Measurements from ENCODE around the gene SNX33. TPM values are rescaled to one million over a fixed set of nuclear protein-coding genes. Genes with fewer than 3 reads are reported as not detected.
"Not testable (repeated sequence)": the region's sequence is repeated elsewhere in the genome, so short reads cannot be mapped to it uniquely, and the experiment has no call there.

The SNX33 gene
- total and polyA plus RNA-seq, 2 experiments from 2014 or later, result 13.1 to 22.9 TPM

- H3K9ac ChIP-seq, result no peak overlapping the region
- H3K79me2 ChIP-seq (ENCODE audit: insufficient read depth), result no peaks in the 10 kb centered on the region
- H3K4me3 ChIP-seq, result no peak overlapping the region
- 74 to 82% methylated on average over 7 to 12 of the region's 12 CpGs for WGBS, 2 experiments (ENCODE audit: low coverage in 1 of 2, low lambda C conversion rate in 2 of 2, missing lambda C conversion rate in 2 of 2)
- no peaks in the 10 kb centered on the region for H3K27me3 ChIP-seq (replicated peaks; ENCODE audit: insufficient read depth)
- no peaks in the 10 kb centered on the region for H3K4me1 ChIP-seq (ENCODE audit: insufficient read depth)
- TF ChIP-seq EZH2phosphoT487 (IDR thresholded peaks at IDR 0.05; ENCODE audit: insufficient read depth, low read depth) (no peak), EZH2 (IDR thresholded peaks at IDR 0.05; ENCODE audit: insufficient read depth, poor library complexity, severe bottlenecking) (no peak)
- no peak overlapping the region for H2AFZ ChIP-seq
- H3K36me3 ChIP-seq (ENCODE audit: low read depth), result no peaks in the 10 kb centered on the region
- H3K4me2 ChIP-seq (ENCODE audit: unreplicated experiment), result no peak overlapping the region
- no peak for DNase-seq
- no peaks in the 10 kb centered on the region for H3K9me2 ChIP-seq (ENCODE audit: insufficient read depth)
- H3F3A ChIP-seq (ENCODE audit: insufficient read depth), result no peaks in the 10 kb centered on the region
- no peak overlapping the region for H3K27ac ChIP-seq
- no peaks in the 10 kb centered on the region for H4K20me1 ChIP-seq (ENCODE audit: insufficient read depth)
- H3K9me3 ChIP-seq (ENCODE audit: low read depth), result no peaks in the 10 kb centered on the region
- in situ Hi-C loops (cut with MboI), result no loop called here
Measured at GRCh38 chr15:75685195-75685594, 37.5 kb downstream of the SNX33 start.

GRCh38 chr15:75686212-75686642 lies 38.5 kb downstream of the SNX33 start:
- H3K4me3 ChIP-seq; H2AFZ ChIP-seq; H3K9me2 ChIP-seq (ENCODE audit: insufficient read depth); H3K4me2 ChIP-seq (ENCODE audit: unreplicated experiment); H3K36me3 ChIP-seq (ENCODE audit: low read depth); H3K27ac ChIP-seq; H3K4me1 ChIP-seq (ENCODE audit: insufficient read depth); H3K9me3 ChIP-seq (ENCODE audit: low read depth); in situ Hi-C loops (cut with MboI); H3K79me2 ChIP-seq (ENCODE audit: insufficient read depth); H3F3A ChIP-seq (ENCODE audit: insufficient read depth); H4K20me1 ChIP-seq (ENCODE audit: insufficient read depth); H3K27me3 ChIP-seq (replicated peaks; ENCODE audit: insufficient read depth); H3K9ac ChIP-seq: not testable (repeated sequence)
- WGBS, 2 experiments (ENCODE audit: low coverage in 1 of 2, low lambda C conversion rate in 2 of 2, missing lambda C conversion rate in 2 of 2), result 40 to 50% methylated on average over 10 to 11 of the region's 14 CpGs
- DNase-seq, result peak; percentile 69

- Histone ChIP-seq H3K9me3 (ENCODE audit: low read depth) (no peaks in the 10 kb centered on the region), H3K4me3 (no peak overlapping the region), H3K4me1 (ENCODE audit: insufficient read depth) (no peaks in the 10 kb centered on the region), H3K4me2 (ENCODE audit: unreplicated experiment) (no peak overlapping the region), H3K27ac (no peak overlapping the region), H2AFZ (no peak overlapping the region), H3F3A (ENCODE audit: insufficient read depth) (no peaks in the 10 kb centered on the region), H3K36me3 (ENCODE audit: low read depth) (no peaks in the 10 kb centered on the region), H3K9me2 (ENCODE audit: insufficient read depth) (no peaks in the 10 kb centered on the region), H3K27me3 (replicated peaks; ENCODE audit: insufficient read depth) (no peaks in the 10 kb centered on the region), H3K9ac (no peak overlapping the region), H3K79me2 (ENCODE audit: insufficient read depth) (no peaks in the 10 kb centered on the region), H4K20me1 (ENCODE audit: insufficient read depth) (no peaks in the 10 kb centered on the region)
- in situ Hi-C loops (cut with MboI), result no loop called here
- TF ChIP-seq EZH2phosphoT487 (IDR thresholded peaks at IDR 0.05; ENCODE audit: insufficient read depth, low read depth) (no peak), EZH2 (IDR thresholded peaks at IDR 0.05; ENCODE audit: insufficient read depth, poor library complexity, severe bottlenecking) (no peak)
- 92 to 95% methylated on average over 38 to 43 of the region's 44 CpGs for WGBS, 2 experiments (ENCODE audit: low coverage in 1 of 2, low lambda C conversion rate in 2 of 2, missing lambda C conversion rate in 2 of 2)
- no peak for DNase-seq
Measured at GRCh38 chr15:75687486-75688277, 40.0 kb downstream of the SNX33 start.

GRCh38 chr15:75688278-75688557 lies 40.5 kb downstream of the SNX33 start:
- Histone ChIP-seq H3K27ac (no peak overlapping the region), H3K4me1 (ENCODE audit: insufficient read depth) (no peaks in the 10 kb centered on the region), H3K4me3 (no peak overlapping the region), H3K9ac (no peak overlapping the region), H3K36me3 (ENCODE audit: low read depth) (no peaks in the 10 kb centered on the region), H3F3A (ENCODE audit: insufficient read depth) (no peaks in the 10 kb centered on the region), H3K9me2 (ENCODE audit: insufficient read depth) (no peaks in the 10 kb centered on the region), H2AFZ (no peak overlapping the region), H3K79me2 (ENCODE audit: insufficient read depth) (no peaks in the 10 kb centered on the region), H4K20me1 (ENCODE audit: insufficient read depth) (no peaks in the 10 kb centered on the region), H3K4me2 (ENCODE audit: unreplicated experiment) (no peak overlapping the region), H3K27me3 (replicated peaks; ENCODE audit: insufficient read depth) (no peaks in the 10 kb centered on the region), H3K9me3 (ENCODE audit: low read depth) (no peaks in the 10 kb centered on the region)
- in situ Hi-C loops (cut with MboI), result no loop called here
- TF ChIP-seq EZH2phosphoT487 (IDR thresholded peaks at IDR 0.05; ENCODE audit: insufficient read depth, low read depth), result no peak
- WGBS, 2 experiments (ENCODE audit: low coverage in 1 of 2, low lambda C conversion rate in 2 of 2, missing lambda C conversion rate in 2 of 2), result 83 to 90% methylated on average over 7 of the region's 7 CpGs
- DNase-seq, result no peak

- no peak overlapping the region for H3K27ac ChIP-seq
- no peak overlapping the region for H3K9ac ChIP-seq
- WGBS, 2 experiments (ENCODE audit: low coverage in 1 of 2, low lambda C conversion rate in 2 of 2, missing lambda C conversion rate in 2 of 2), result 96 to 97% methylated on average over 18 to 26 of the region's 26 CpGs
- H3K4me1 ChIP-seq (ENCODE audit: insufficient read depth), result peaks cover 5% of the 10 kb centered on the region
- no peaks in the 10 kb centered on the region for H3K36me3 ChIP-seq (ENCODE audit: low read depth)
- peaks cover 4% of the 10 kb centered on the region for H3F3A ChIP-seq (ENCODE audit: insufficient read depth)
- no peaks in the 10 kb centered on the region for H4K20me1 ChIP-seq (ENCODE audit: insufficient read depth)
- H2AFZ ChIP-seq, result no peak overlapping the region
- no peaks in the 10 kb centered on the region for H3K9me3 ChIP-seq (ENCODE audit: low read depth)
- no peaks in the 10 kb centered on the region for H3K79me2 ChIP-seq (ENCODE audit: insufficient read depth)
- H3K9me2 ChIP-seq (ENCODE audit: insufficient read depth), result no peaks in the 10 kb centered on the region
- no peak for DNase-seq
- no peaks in the 10 kb centered on the region for H3K27me3 ChIP-seq (replicated peaks; ENCODE audit: insufficient read depth)
- no peak overlapping the region for H3K4me2 ChIP-seq (ENCODE audit: unreplicated experiment)
- TF ChIP-seq EZH2 (IDR thresholded peaks at IDR 0.05; ENCODE audit: insufficient read depth, poor library complexity, severe bottlenecking) (no peak), EZH2phosphoT487 (IDR thresholded peaks at IDR 0.05; ENCODE audit: insufficient read depth, low read depth) (no peak)
- H3K4me3 ChIP-seq, result no peak overlapping the region
- in situ Hi-C loops (cut with MboI), result no loop called here
Measured at GRCh38 chr15:75688831-75689230, 41.1 kb downstream of the SNX33 start.

GRCh38 chr15:75689429-75689828 lies 41.7 kb downstream of the SNX33 start:
- H3K27me3 ChIP-seq (replicated peaks; ENCODE audit: insufficient read depth); H3K36me3 ChIP-seq (ENCODE audit: low read depth); in situ Hi-C loops (cut with MboI); H3K27ac ChIP-seq; H3K9ac ChIP-seq; H3K79me2 ChIP-seq (ENCODE audit: insufficient read depth); H3K4me1 ChIP-seq (ENCODE audit: insufficient read depth); H3K4me2 ChIP-seq (ENCODE audit: unreplicated experiment); H2AFZ ChIP-seq; H3K9me3 ChIP-seq (ENCODE audit: low read depth); H3K9me2 ChIP-seq (ENCODE audit: insufficient read depth); H3F3A ChIP-seq (ENCODE audit: insufficient read depth); H4K20me1 ChIP-seq (ENCODE audit: insufficient read depth); DNase-seq; H3K4me3 ChIP-seq: not testable (repeated sequence)
- 87 to 91% methylated on average over 20 of the region's 20 CpGs for WGBS, 2 experiments (ENCODE audit: low coverage in 1 of 2, low lambda C conversion rate in 2 of 2, missing lambda C conversion rate in 2 of 2)

- not testable (repeated sequence) for H3K36me3 ChIP-seq (ENCODE audit: low read depth); H2AFZ ChIP-seq; H3K4me3 ChIP-seq; H3K27ac ChIP-seq; H3K9me3 ChIP-seq (ENCODE audit: low read depth); H3K9ac ChIP-seq; H3K4me2 ChIP-seq (ENCODE audit: unreplicated experiment); H3K79me2 ChIP-seq (ENCODE audit: insufficient read depth); H3K27me3 ChIP-seq (replicated peaks; ENCODE audit: insufficient read depth); DNase-seq; H4K20me1 ChIP-seq (ENCODE audit: insufficient read depth); H3K9me2 ChIP-seq (ENCODE audit: insufficient read depth)
- peaks cover 14% of the 10 kb centered on the region for H3F3A ChIP-seq (ENCODE audit: insufficient read depth)
- in situ Hi-C loops (cut with MboI), result loop anchor here (10.0 kb wide), 1 partner anchor 102 kb away; no protein-coding TSS in a partner anchor
- H3K4me1 ChIP-seq (ENCODE audit: insufficient read depth), result peaks cover 17% of the 10 kb centered on the region
- 92 to 93% methylated on average over 4 of the region's 4 CpGs for WGBS, 2 experiments (ENCODE audit: low coverage in 1 of 2, low lambda C conversion rate in 2 of 2, missing lambda C conversion rate in 2 of 2)
Measured at GRCh38 chr15:75692311-75692710, 44.6 kb downstream of the SNX33 start.

All from GM23248 (cell line).